ENCODE measurements around the gene PLEKHS1. TPM values are rescaled to one million over a fixed set of nuclear protein-coding genes. Genes with fewer than 3 reads are reported as not detected.

Gene PLEKHS1
- total RNA-seq, 3 donors from 2014 or later (not counting 1 experiment from before 2014, with no cell fraction given): 0.14 to 0.90 (median 0.23) TPM

GRCh38 chr10:113756940-113757543 is 5.6 kb downstream of the PLEKHS1 start:
- H3K4me3 ChIP-seq (ENCODE audit: low read length): no peak overlapping the region
- intact Hi-C loops (cut with micrococcal nuclease): no loop called here
- H3K9me3 Mint-ChIP-seq: no peaks in the 10 kb centered on the region
- no peaks in the 10 kb centered on the region for H3K27me3 ChIP-seq (ENCODE audit: control insufficient read depth, insufficient read depth, low read length)
- H3K9me3 ChIP-seq (ENCODE audit: control insufficient read depth, insufficient read depth, low read length): no peaks in the 10 kb centered on the region
- WGBS (ENCODE audit: insufficient coverage): 85% methylated on average over 9 of the region's 12 CpGs
- no peak overlapping the region for H3K27ac Mint-ChIP-seq
- H3K4me1 Mint-ChIP-seq: no peaks in the 10 kb centered on the region
- DNase-seq (no peak), ATAC-seq (no peak)
- no peaks in the 10 kb centered on the region for H3K36me3 ChIP-seq (ENCODE audit: control insufficient read depth, insufficient read depth, low read length)
- H3K27me3 Mint-ChIP-seq (ENCODE audit: low read depth in 2 of 2): peaks cover 10 to 40% of the 10 kb centered on the region in 2 donors
- no peak for TF ChIP-seq CTCF (IDR thresholded peaks at IDR 0.05)
- H3K4me3 Mint-ChIP-seq: no peak overlapping the region
- no peak overlapping the region for H3K27ac ChIP-seq (ENCODE audit: low read length)
- H3K4me1 ChIP-seq (ENCODE audit: control insufficient read depth, insufficient read depth, low read length): no peaks in the 10 kb centered on the region
- H3K36me3 Mint-ChIP-seq: no peaks in the 10 kb centered on the region

GRCh38 chr10:113762083-113762482 is 10.6 kb downstream of the PLEKHS1 start:
- H3K27me3 ChIP-seq (ENCODE audit: control insufficient read depth, insufficient read depth, low read length): no peaks in the 10 kb centered on the region
- intact Hi-C loops (cut with micrococcal nuclease): no loop called here
- no peaks in the 10 kb centered on the region for H3K4me1 ChIP-seq (ENCODE audit: control insufficient read depth, insufficient read depth, low read length)
- no peaks in the 10 kb centered on the region for H3K9me3 ChIP-seq (ENCODE audit: control insufficient read depth, insufficient read depth, low read length)
- Mint-ChIP-seq H3K36me3 (peaks cover 8% of the 10 kb centered on the region), H3K9me3 (peaks cover 0 to 5% of the 10 kb centered on the region in 2 donors), H3K4me3 (no peak overlapping the region), H3K27me3 (ENCODE audit: low read depth in 2 of 2) (peaks cover 14 to 61% of the 10 kb centered on the region in 2 donors), H3K27ac (no peak overlapping the region), H3K4me1 (no peaks in the 10 kb centered on the region)
- ATAC-seq (no peak), DNase-seq (no peak)
- H3K4me3 ChIP-seq (ENCODE audit: low read length): no peak overlapping the region
- no CpG with 5 or more reads among the region's 1 CpG for WGBS (ENCODE audit: insufficient coverage)
- no peak for TF ChIP-seq CTCF (IDR thresholded peaks at IDR 0.05)
- H3K27ac ChIP-seq (ENCODE audit: low read length): no peak overlapping the region
- no peaks in the 10 kb centered on the region for H3K36me3 ChIP-seq (ENCODE audit: control insufficient read depth, insufficient read depth, low read length)

- Histone ChIP-seq H3K9me3 (ENCODE audit: control insufficient read depth, insufficient read depth, low read length) (no peaks in the 10 kb centered on the region), H3K27me3 (ENCODE audit: control insufficient read depth, insufficient read depth, low read length) (no peaks in the 10 kb centered on the region), H3K4me3 (ENCODE audit: low read length) (no peak overlapping the region), H3K27ac (ENCODE audit: low read length) (no peak overlapping the region), H3K36me3 (ENCODE audit: control insufficient read depth, insufficient read depth, low read length) (no peaks in the 10 kb centered on the region), H3K4me1 (ENCODE audit: control insufficient read depth, insufficient read depth, low read length) (no peaks in the 10 kb centered on the region)
- peaks cover 22 to 68% of the 10 kb centered on the region in 2 donors for H3K27me3 Mint-ChIP-seq (ENCODE audit: low read depth in 2 of 2)
- no peaks in the 10 kb centered on the region for H3K4me1 Mint-ChIP-seq
- intact Hi-C loops (cut with micrococcal nuclease): no loop called here
- H3K9me3 Mint-ChIP-seq: peaks cover 0 to 5% of the 10 kb centered on the region in 2 donors
- DNase-seq (no peak), ATAC-seq (no peak)
- TF ChIP-seq CTCF (IDR thresholded peaks at IDR 0.05): no peak
- no peak overlapping the region for H3K4me3 Mint-ChIP-seq
- peaks cover 8% of the 10 kb centered on the region for H3K36me3 Mint-ChIP-seq
- no CpG with 5 or more reads among the region's 1 CpG for WGBS (ENCODE audit: insufficient coverage)
- no peak overlapping the region for H3K27ac Mint-ChIP-seq
These were observed 13.1 kb downstream of the PLEKHS1 start for GRCh38 chr10:113764582-113764981.

- H3K27ac ChIP-seq (ENCODE audit: low read length): no peak overlapping the region
- H3K4me3 Mint-ChIP-seq: no peak overlapping the region
- no peaks in the 10 kb centered on the region for H3K36me3 ChIP-seq (ENCODE audit: control insufficient read depth, insufficient read depth, low read length)
- peaks cover 8% of the 10 kb centered on the region for H3K36me3 Mint-ChIP-seq
- H3K27ac Mint-ChIP-seq: no peak overlapping the region
- peaks cover 25 to 72% of the 10 kb centered on the region in 2 donors for H3K27me3 Mint-ChIP-seq (ENCODE audit: low read depth in 2 of 2)
- no peak for ATAC-seq
- H3K4me1 Mint-ChIP-seq: no peaks in the 10 kb centered on the region
- no peak for TF ChIP-seq CTCF (IDR thresholded peaks at IDR 0.05)
- no peaks in the 10 kb centered on the region for H3K27me3 ChIP-seq (ENCODE audit: control insufficient read depth, insufficient read depth, low read length)
- H3K4me3 ChIP-seq (ENCODE audit: low read length): no peak overlapping the region
- 93% methylated on average over 3 of the region's 3 CpGs for WGBS (ENCODE audit: insufficient coverage)
- H3K9me3 ChIP-seq (ENCODE audit: control insufficient read depth, insufficient read depth, low read length): no peaks in the 10 kb centered on the region
- H3K9me3 Mint-ChIP-seq: peaks cover 0 to 5% of the 10 kb centered on the region in 2 donors
- H3K4me1 ChIP-seq (ENCODE audit: control insufficient read depth, insufficient read depth, low read length): no peaks in the 10 kb centered on the region
- intact Hi-C loops (cut with micrococcal nuclease): no loop called here
- DNase-seq: no peak
These were observed 14.4 kb downstream of the PLEKHS1 start for GRCh38 chr10:113765910-113766309.

Data from natural killer cell (primary cell).